Neural progenitor cell (in vitro differentiated cells): ENCODE measurements around the gene KRT37. TPM values are rescaled to one million over a fixed set of nuclear protein-coding genes. Genes with fewer than 3 reads are reported as not detected.

Experiments used
- DNase-seq: peaks from one replicate; pipeline ENCODE4 v3.0.0-alpha.2; 2016; ENCODE audit warnings: low spot score
- H2AFZ ChIP-seq: fragments of 200-600 bp; sonication (generic); replicated peaks from 2 replicates; pipeline ENCODE4 v1.6.1; 2016; ENCODE audit warnings: antibody characterized with exemption
- H3F3A ChIP-seq: fragments of 200-600 bp; sonication (generic); 2 replicates; pipeline ENCODE4 v1.6.1; 2016; ENCODE audit warnings: antibody characterized with exemption, low read depth
- H3K27ac ChIP-seq: fragments of 200-600 bp; sonication (generic); 2 replicates; pipeline ENCODE4 v1.5.1; 2016; ENCODE audit warnings: mild to moderate bottlenecking
- H3K27me3 ChIP-seq: fragments of 200-600 bp; sonication (generic); 2 replicates; pipeline ENCODE4 v1.6.1; 2016; ENCODE audit warnings: mild to moderate bottlenecking, moderate library complexity
- H3K36me3 ChIP-seq: fragments of 200-600 bp; sonication (generic); 2 replicates; pipeline ENCODE4 v1.5.1; 2016
- H3K4me1 ChIP-seq: fragments of 200-600 bp; sonication (generic); 2 replicates; pipeline ENCODE4 v1.6.1; 2016; ENCODE audit warnings: mixed run types
- H3K4me2 ChIP-seq: fragments of 200-600 bp; sonication (generic); 2 replicates; pipeline ENCODE4 v1.6.1; 2016
- H3K4me3 ChIP-seq: fragments of 200-600 bp; sonication (generic); 2 replicates; pipeline ENCODE4 v1.5.1; 2016
- H3K79me2 ChIP-seq: fragments of 200-600 bp; sonication (generic); 2 replicates; pipeline ENCODE4 v1.6.1; 2016; ENCODE audit warnings: low read depth
- H3K9ac ChIP-seq: fragments of 200-600 bp; sonication (generic); 2 replicates; pipeline ENCODE4 v1.6.1; 2016
- H3K9me3 ChIP-seq: fragments of 200-600 bp; sonication (generic); 2 replicates; pipeline ENCODE4 v1.5.1; 2016; ENCODE audit warnings: low read depth
- H4K20me1 ChIP-seq: fragments of 200-600 bp; sonication (generic); 2 replicates; pipeline ENCODE4 v1.6.1; 2016; ENCODE audit warnings: low read depth
- H3K27ac Mint-ChIP-seq: 3 replicates; pipeline ENCODE4 v1.8.0; 2021; ENCODE audit warnings: mixed read lengths
- H3K27me3 Mint-ChIP-seq: 2 replicates; pipeline ENCODE4 v1.8.0; 2022; ENCODE audit warnings: low read depth, mild to moderate bottlenecking, inconsistent platforms, moderate library complexity, mixed read lengths; ENCODE audit not compliant: insufficient read depth
- H3K36me3 Mint-ChIP-seq: 3 replicates; pipeline ENCODE4 v1.8.0; 2021; ENCODE audit warnings: mixed read lengths
- H3K4me1 Mint-ChIP-seq: 3 replicates; pipeline ENCODE4 v1.8.0; 2021; ENCODE audit warnings: mixed read lengths
- H3K4me3 Mint-ChIP-seq: 3 replicates; pipeline ENCODE4 v1.8.0; 2021; ENCODE audit warnings: mild to moderate bottlenecking, moderate library complexity, mixed read lengths
- H3K9me3 Mint-ChIP-seq: 3 replicates; pipeline ENCODE4 v1.8.0; 2020; ENCODE audit warnings: mixed read lengths
- EZH2 ChIP-seq: fragments of 200-600 bp; sonication (generic); IDR thresholded peaks from 2 replicates; pipeline ENCODE4 v1.6.1; 2017; ENCODE audit warnings: antibody characterized with exemption, mild to moderate bottlenecking, moderate library complexity
- EZH2phosphoT487 ChIP-seq: fragments of 200-600 bp; sonication (generic); IDR thresholded peaks from 2 replicates; pipeline ENCODE4 v1.6.1; 2017; ENCODE audit warnings: antibody characterized with exemption
- total RNA-seq: library from RNA; depleted of rRNA; stranded (reverse); fragments of >200 nt; gene quantifications from 2 replicates; pipeline ENCODE4 v1.2.3, GENCODE V29; 2015; ENCODE audit warnings: low replicate concordance
- TF ChIP-seq, protein P1 (sequence below): fragments of 200-600 bp; sonication (generic); IDR thresholded peaks from 2 replicates; pipeline ENCODE4 v1.5.1; 2017; ENCODE audit warnings: antibody characterized with exemption, mild to moderate bottlenecking

KRT37 gene
- total RNA-seq, 1 donor from 2014 or later: not detected

DNA sequence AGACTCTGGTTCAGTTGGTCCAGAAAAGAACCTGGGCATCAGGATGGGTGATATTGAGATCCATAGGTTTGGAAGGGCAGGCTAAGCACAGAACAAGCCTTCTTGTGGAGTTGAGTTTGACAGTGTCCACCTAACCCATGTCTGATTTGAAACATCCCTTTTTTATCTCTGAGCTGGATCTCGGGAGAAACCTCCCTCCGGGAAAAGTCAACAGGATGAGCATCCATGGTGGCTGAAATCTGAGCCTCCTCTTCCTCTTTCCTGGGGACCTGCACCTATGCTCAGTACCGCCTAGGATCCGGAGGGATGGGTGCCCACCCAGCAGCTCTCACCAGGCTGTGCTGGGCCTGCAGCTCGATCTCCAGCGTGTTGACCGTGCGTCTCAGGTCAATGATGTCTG, 39.4 kb upstream of the KRT37 start:
- Histone ChIP-seq H3K36me3 (no peaks in the 10 kb centered on the region), H3K4me1 (no peaks in the 10 kb centered on the region), H3K79me2 (no peaks in the 10 kb centered on the region), H3K27ac (no peak overlapping the region), H3K9ac (no peak overlapping the region), H3K27me3 (no peaks in the 10 kb centered on the region), H3K4me2 (no peak overlapping the region), H3K4me3 (no peak overlapping the region), H3F3A (no peaks in the 10 kb centered on the region), H4K20me1 (no peaks in the 10 kb centered on the region), H3K9me3 (no peaks in the 10 kb centered on the region), H2AFZ (no peak overlapping the region)
- no peaks in the 10 kb centered on the region for H3K9me3 Mint-ChIP-seq
- no peaks in the 10 kb centered on the region for H3K27me3 Mint-ChIP-seq
- no peak overlapping the region for H3K27ac Mint-ChIP-seq
- H3K36me3 Mint-ChIP-seq: no peaks in the 10 kb centered on the region
- DNase-seq: no peak
- H3K4me3 Mint-ChIP-seq: no peak overlapping the region
- H3K4me1 Mint-ChIP-seq: no peaks in the 10 kb centered on the region
- TF ChIP-seq EZH2phosphoT487 (no peak), EZH2 (no peak)
- TF ChIP-seq, protein P1, sequence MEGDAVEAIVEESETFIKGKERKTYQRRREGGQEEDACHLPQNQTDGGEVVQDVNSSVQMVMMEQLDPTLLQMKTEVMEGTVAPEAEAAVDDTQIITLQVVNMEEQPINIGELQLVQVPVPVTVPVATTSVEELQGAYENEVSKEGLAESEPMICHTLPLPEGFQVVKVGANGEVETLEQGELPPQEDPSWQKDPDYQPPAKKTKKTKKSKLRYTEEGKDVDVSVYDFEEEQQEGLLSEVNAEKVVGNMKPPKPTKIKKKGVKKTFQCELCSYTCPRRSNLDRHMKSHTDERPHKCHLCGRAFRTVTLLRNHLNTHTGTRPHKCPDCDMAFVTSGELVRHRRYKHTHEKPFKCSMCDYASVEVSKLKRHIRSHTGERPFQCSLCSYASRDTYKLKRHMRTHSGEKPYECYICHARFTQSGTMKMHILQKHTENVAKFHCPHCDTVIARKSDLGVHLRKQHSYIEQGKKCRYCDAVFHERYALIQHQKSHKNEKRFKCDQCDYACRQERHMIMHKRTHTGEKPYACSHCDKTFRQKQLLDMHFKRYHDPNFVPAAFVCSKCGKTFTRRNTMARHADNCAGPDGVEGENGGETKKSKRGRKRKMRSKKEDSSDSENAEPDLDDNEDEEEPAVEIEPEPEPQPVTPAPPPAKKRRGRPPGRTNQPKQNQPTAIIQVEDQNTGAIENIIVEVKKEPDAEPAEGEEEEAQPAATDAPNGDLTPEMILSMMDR: no peak

DNA sequence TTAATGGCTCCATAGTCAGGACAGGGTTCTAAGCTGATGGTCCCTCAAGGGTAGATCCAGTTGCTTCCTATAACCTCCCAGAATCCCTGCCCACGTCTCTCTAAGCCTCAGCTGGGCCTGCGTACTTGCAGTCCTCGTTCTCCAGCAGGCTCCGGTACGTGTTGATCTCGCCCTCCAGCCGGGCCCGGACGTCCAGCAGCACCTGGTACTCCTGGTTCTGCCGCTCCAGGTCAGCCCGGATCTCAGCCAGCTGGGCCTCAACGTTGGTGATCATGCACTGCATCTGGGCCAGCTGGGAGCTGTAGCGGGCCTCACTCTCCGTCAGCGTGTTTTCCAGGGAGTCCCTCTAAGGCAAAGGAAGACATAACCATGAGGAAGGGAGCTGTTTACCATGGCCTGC, 38.3 kb upstream of the KRT37 start:
- Histone ChIP-seq H3K27me3 (no peaks in the 10 kb centered on the region), H3K4me2 (no peak overlapping the region), H3K4me3 (no peak overlapping the region), H2AFZ (no peak overlapping the region), H3K9me3 (no peaks in the 10 kb centered on the region), H3F3A (no peaks in the 10 kb centered on the region), H3K9ac (no peak overlapping the region), H3K4me1 (no peaks in the 10 kb centered on the region), H3K79me2 (no peaks in the 10 kb centered on the region), H4K20me1 (no peaks in the 10 kb centered on the region), H3K27ac (no peak overlapping the region), H3K36me3 (no peaks in the 10 kb centered on the region)
- Mint-ChIP-seq H3K4me1 (no peaks in the 10 kb centered on the region), H3K36me3 (no peaks in the 10 kb centered on the region), H3K9me3 (no peaks in the 10 kb centered on the region), H3K27ac (no peak overlapping the region), H3K27me3 (peaks cover 6% of the 10 kb centered on the region), H3K4me3 (no peak overlapping the region)
- no peak for DNase-seq
- no peak for TF ChIP-seq EZH2phosphoT487
- TF ChIP-seq, protein P1: no peak
- no peak for TF ChIP-seq EZH2

DNA sequence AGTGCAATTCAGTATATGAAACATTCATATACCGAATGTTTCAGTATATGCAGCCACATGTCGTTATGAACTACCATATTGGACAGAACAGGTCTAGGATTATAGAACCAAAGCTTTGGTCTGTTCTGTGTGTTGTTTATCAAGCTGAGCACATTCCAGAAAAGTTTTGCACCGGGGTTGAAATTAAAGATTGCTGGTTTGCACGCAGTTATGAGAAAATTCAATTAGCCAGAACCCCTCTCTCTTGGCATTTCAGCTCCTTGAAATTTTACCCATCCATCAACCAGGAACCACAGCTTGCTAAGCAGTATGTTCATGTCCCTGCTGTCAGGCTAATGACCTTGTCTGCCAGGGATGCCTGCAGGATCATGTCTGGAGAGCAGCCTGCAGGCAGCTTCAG, 33.3 kb upstream of the KRT37 start:
- H3F3A ChIP-seq: no peaks in the 10 kb centered on the region
- DNase-seq: no peak
- TF ChIP-seq, protein P1: no peak
- no peak for TF ChIP-seq EZH2phosphoT487
- TF ChIP-seq EZH2: no peak
- Mint-ChIP-seq H3K27ac (no peak overlapping the region), H3K4me3 (no peak overlapping the region), H3K4me1 (no peaks in the 10 kb centered on the region), H3K27me3 (peaks cover 6% of the 10 kb centered on the region), H3K9me3 (no peaks in the 10 kb centered on the region), H3K36me3 (no peaks in the 10 kb centered on the region)
- no peak overlapping the region for H3K4me2 ChIP-seq
- H2AFZ ChIP-seq: no peak overlapping the region
- H3K27ac ChIP-seq: no peak overlapping the region
- no peaks in the 10 kb centered on the region for H4K20me1 ChIP-seq
- no peaks in the 10 kb centered on the region for H3K4me1 ChIP-seq
- H3K9ac ChIP-seq: no peak overlapping the region
- H3K79me2 ChIP-seq: no peaks in the 10 kb centered on the region
- H3K9me3 ChIP-seq: no peaks in the 10 kb centered on the region
- H3K4me3 ChIP-seq: no peak overlapping the region
- H3K27me3 ChIP-seq: no peaks in the 10 kb centered on the region
- no peaks in the 10 kb centered on the region for H3K36me3 ChIP-seq
